K562 (cell line): ENCODE measurements around the gene AMFR. TPM values are rescaled to one million over a fixed set of nuclear protein-coding genes. Genes with fewer than 3 reads are reported as not detected.

ENCODE experiments used
- ATAC-seq: fragments of 200-7000 bp; cut with Tn5 transposase; 3 replicates; pipeline ENCODE4 v1.9.1; 2020; ENCODE audit warnings: moderate library complexity
- BruUV-seq: library from RNA; stranded (reverse); fragments of 400-500 nt; replicated peaks from 2 replicates; lab custom pipeline; 2021; lab: Mats Ljungman, UMichigan
- CTCF ChIA-PET: fragments of 300-600 bp; formaldehyde crosslinking; extraction: SDS; loops from one replicate; lab custom pipeline; 2021; ENCODE audit warnings: low intra/inter-chr PET ratio; lab: Yijun Ruan, JAX
- POLR2A ChIA-PET: fragments of 300-600, 350-650 bp; sonication (Branson Sonifier 250); formaldehyde crosslinking; extraction: SDS; loops from one replicate; lab custom pipeline; 2021; ENCODE audit warnings: antibody characterized with exemption, inconsistent platforms; lab: Yijun Ruan, JAX
- DNase-seq, 4 experiments: peaks; one replicate each; pipeline versions ENCODE4 v3.0.0 to v3.0.0-alpha.2; 2011 to 2018; ENCODE audit warnings: low spot score in 3 of 4, mixed read lengths in 3 of 4; ENCODE audit errors: extremely low read depth in 1 of 4
- FAIRE-seq: peaks from 2 replicates; lab custom pipeline; 2011; peaks lifted over from hg19 to GRCh38; lab: Jason Lieb, UNC
- H2AFZ ChIP-seq: 2 replicates; pipeline ENCODE4 v1.6.0; 2011; ENCODE audit warnings: low read depth, low read length, control low read depth, inconsistent platforms
- H3K27ac ChIP-seq: fragments of 200-600 bp; 3 replicates; pipeline ENCODE4 v1.8.0; 2011; ENCODE audit warnings: low read depth, mild to moderate bottlenecking, control low read depth, inconsistent platforms, low read length, moderate library complexity, mixed read lengths; ENCODE audit errors: extremely low read depth
- H3K27me3 ChIP-seq, 2 experiments: fragments of 300-600 bp in 1 of 2; 2 replicates in 1 of 2; 3 replicates in 1 of 2; pipeline versions ENCODE4 v1.6.0 to v1.8.0; 2011; ENCODE audit warnings: inconsistent platforms in 2 of 2, low read length in 2 of 2, mild to moderate bottlenecking in 1 of 2, mixed read lengths in 1 of 2, moderate library complexity in 1 of 2; ENCODE audit not compliant: control insufficient read depth in 2 of 2, insufficient read depth in 2 of 2
- H3K36me3 ChIP-seq: fragments of 300-600 bp; 3 replicates; pipeline ENCODE4 v1.8.0; 2011; ENCODE audit warnings: mild to moderate bottlenecking, low read length, inconsistent platforms; ENCODE audit not compliant: control insufficient read depth, insufficient read depth
- H3K4me1 ChIP-seq, 2 experiments: fragments of 200-600 bp in 1 of 2; replicated peaks in 1 of 2; 2 replicates in 1 of 2; 3 replicates in 1 of 2; pipeline versions ENCODE4 v1.5.1 to v1.8.0; 2011; ENCODE audit warnings: inconsistent platforms in 2 of 2, low read length in 2 of 2, mild to moderate bottlenecking in 1 of 2, mixed read lengths in 1 of 2, moderate library complexity in 1 of 2; ENCODE audit not compliant: control insufficient read depth in 2 of 2, insufficient read depth in 2 of 2
- H3K4me2 ChIP-seq: 2 replicates; pipeline ENCODE4 v1.6.1; 2011; ENCODE audit warnings: low read length, control low read depth, inconsistent platforms, mixed read lengths; ENCODE audit not compliant: insufficient read depth
- H3K4me3 ChIP-seq: fragments of 200-600 bp; sonication (generic), shearing (Covaris generic); 2 replicates; pipeline ENCODE4 v1.5.1; 2016; ENCODE audit warnings: control low read depth, inconsistent platforms
- H3K79me2 ChIP-seq: fragments of 200-600 bp; 3 replicates; pipeline ENCODE4 v1.8.0; 2011; ENCODE audit warnings: low read length, inconsistent platforms; ENCODE audit not compliant: control insufficient read depth, insufficient read depth
- H3K9ac ChIP-seq, 2 experiments: 2 replicates each; pipeline versions ENCODE4 v1.6.0 to v1.6.1; 2011; ENCODE audit warnings: low read depth in 2 of 2, low read length in 2 of 2, control low read depth in 1 of 2, inconsistent platforms in 1 of 2, mild to moderate bottlenecking in 1 of 2, mixed read lengths in 1 of 2; ENCODE audit not compliant: insufficient read depth in 1 of 2
- H3K9me1 ChIP-seq: one replicate; pipeline ENCODE4 v1.6.0; 2011; ENCODE audit warnings: inconsistent platforms, mild to moderate bottlenecking, low read length, moderate library complexity; ENCODE audit not compliant: control insufficient read depth, insufficient read depth
- H3K9me3 ChIP-seq: replicated peaks from 2 replicates; pipeline ENCODE4 v1.5.1; 2011; ENCODE audit warnings: low read depth, low read length, inconsistent platforms; ENCODE audit not compliant: control insufficient read depth, insufficient read depth
- H4K20me1 ChIP-seq: replicated peaks from 2 replicates; pipeline ENCODE4 v1.6.1; 2011; ENCODE audit warnings: low read length, inconsistent platforms, mixed read lengths; ENCODE audit not compliant: control insufficient read depth, insufficient read depth
- CCAR2 ChIP-seq: fragments of 200-400 bp; formaldehyde crosslinking; IDR thresholded peaks from 2 replicates; pipeline ENCODE4 v1.6.1; 2017; ENCODE audit warnings: mild to moderate bottlenecking, low read depth, low read length
- E4F1 ChIP-seq: fragments of 250-450 bp; sonication (Bioruptor Pico); IDR thresholded peaks from 2 replicates; pipeline ENCODE4 v1.5.0; 2021; ENCODE audit warnings: mild to moderate bottlenecking, borderline replicate concordance
- KAT8 ChIP-seq: fragments of 450-650 bp; IDR thresholded peaks from 2 replicates; pipeline ENCODE4 v1.6.1; 2016; ENCODE audit warnings: low read depth, mild to moderate bottlenecking
- RFX7 ChIP-seq: fragments of 250-450 bp; sonication (Bioruptor Pico); IDR thresholded peaks from 2 replicates; pipeline ENCODE4 v1.5.1; 2021; ENCODE audit warnings: mild to moderate bottlenecking
- ZNF398 ChIP-seq: fragments of 250-450 bp; sonication (Bioruptor Pico); IDR thresholded peaks from 2 replicates; pipeline ENCODE4 v1.8.0; 2021; ENCODE audit warnings: moderate library complexity, mild to moderate bottlenecking, inconsistent platforms
- WGBS: fragments of 100-300 bp; shearing (Covaris generic); methylation state at CpG from one replicate; pipeline ENCODE4 v1.1.6; 2016; ENCODE audit warnings: low coverage, mixed read lengths; ENCODE audit not compliant: insufficient coverage; ENCODE audit errors: missing lambda C conversion rate; 5-methylcytosine and 5-hydroxymethylcytosine counted together
- in situ Hi-C: fragments of 300-500 bp; cut with MboI; formaldehyde crosslinking; loops from 4 replicates; pipeline ENCODE4 v1.15.0; 2018; ENCODE audit warnings: inconsistent platforms, mixed read lengths
- intact Hi-C: fragments of 100-400 bp; cut with micrococcal nuclease; formaldehyde crosslinking; loops from 2 replicates; pipeline ENCODE4 v1.14.2; 2022
- polyA plus RNA-seq, 8 experiments: library from polyadenylated mRNA; depleted of rRNA in 4 of 8; stranded (reverse) in 5 of 8; unstranded in 3 of 8; fragments of >200 nt; fragmentation: Nextera tagmentation in 2 of 8; fragmentation: Illumina TruSeq in 1 of 8; extraction: Ambion mirVana in 2 of 8; extraction: Trizol in 1 of 8; gene quantifications; 2 replicates each; pipeline versions ENCODE4 v1.2.1 to v1.2.3, GENCODE V29; 2011 to 2014; ENCODE audit warnings: inconsistent platforms in 1 of 8, missing spikeins in 1 of 8
- total RNA-seq, 7 experiments: library from RNA; depleted of rRNA in 6 of 7; stranded (reverse); fragments of >200 nt in 6 of 7; fragmentation: Illumina TruSeq in 2 of 7; extraction: Trizol in 2 of 7; gene quantifications; 2 replicates each; pipeline versions ENCODE4 v1.2.1 to v1.2.3, GENCODE V29; 2011 to 2021; ENCODE audit warnings: low replicate concordance in 1 of 7

Gene AMFR
- total and polyA plus RNA-seq, 9 of the 15 experiments (the other 6 are each of a cell fraction or from before 2014, with no cell fraction given) = 15.6 to 113 (median 58.4) TPM

- TF ChIP-seq CCAR2 (no peak), KAT8 (no peak)
Measured at GRCh38 chr16:56331915-56332314, 93.4 kb downstream of the AMFR start (continued).

DNA sequence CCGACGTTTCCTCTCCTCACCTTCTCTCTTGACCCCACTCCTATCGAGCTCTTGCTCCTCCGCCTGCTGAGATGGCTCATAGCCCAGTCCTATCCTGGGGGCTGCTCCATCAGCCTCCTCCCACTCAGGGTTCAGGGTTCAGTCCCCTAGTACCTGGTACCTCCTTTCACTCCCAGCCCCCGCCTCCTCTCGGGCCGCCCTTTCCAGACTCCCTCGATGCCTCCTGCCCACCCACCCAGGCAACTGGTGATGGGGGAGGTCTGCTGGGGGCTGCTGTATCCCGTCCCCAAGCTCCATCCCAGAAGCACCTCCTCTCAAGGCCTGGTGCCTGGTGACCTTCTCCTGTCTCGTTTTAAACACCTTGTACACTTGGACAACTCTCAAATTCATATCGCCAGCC lies 93.9 kb downstream of the AMFR start:
- Histone ChIP-seq H3K4me3 (no peak overlapping the region), H3K9ac (no peak overlapping the region), H4K20me1 (peaks cover 4% of the 10 kb centered on the region), H2AFZ (no peak overlapping the region), H3K9me3 (no peaks in the 10 kb centered on the region), H3K4me2 (no peak overlapping the region), H3K9me1 (no peaks in the 10 kb centered on the region), H3K27me3 (peaks cover 28 to 71% of the 10 kb centered on the region in 2 experiments; a peak in 3 of 5 replicates), H3K27ac (no peak overlapping the region), H3K36me3 (no peaks in the 10 kb centered on the region), H3K79me2 (no peaks in the 10 kb centered on the region), H3K4me1 (peaks cover 0 to 17% of the 10 kb centered on the region in 2 experiments; a peak in 1 of 5 replicates)
- FAIRE-seq (no peak), ATAC-seq (no peak), DNase-seq (no peak)
- ChIA-PET CTCF (no interaction called here), POLR2A (interaction anchor here (1.0 kb wide), 1 partner anchor 439 kb away, joined by 3 read pairs; no protein-coding TSS in a partner anchor)
- intact Hi-C loops = loop anchor here (5.0 kb wide), 3 partner anchors 96 to 226 kb away; partner anchors contain the start of gene AMFR
- in situ Hi-C loops = no loop called here
- no TSS peak for BruUV-seq
- TF ChIP-seq E4F1 (CRISPR knock-in tag) (no peak), ZNF398 (no peak), RFX7 (CRISPR knock-in tag) (no peak)
- WGBS = 6% methylated on average over 11 of the region's 11 CpGs
